ENCODE results near the gene TXNDC5. TPM values are rescaled to one million over a fixed set of nuclear protein-coding genes. Genes with fewer than 3 reads are reported as not detected.

The TXNDC5 gene
- total RNA-seq, 2 donors from 2014 or later, result 18.0 to 42.5 TPM

DNA sequence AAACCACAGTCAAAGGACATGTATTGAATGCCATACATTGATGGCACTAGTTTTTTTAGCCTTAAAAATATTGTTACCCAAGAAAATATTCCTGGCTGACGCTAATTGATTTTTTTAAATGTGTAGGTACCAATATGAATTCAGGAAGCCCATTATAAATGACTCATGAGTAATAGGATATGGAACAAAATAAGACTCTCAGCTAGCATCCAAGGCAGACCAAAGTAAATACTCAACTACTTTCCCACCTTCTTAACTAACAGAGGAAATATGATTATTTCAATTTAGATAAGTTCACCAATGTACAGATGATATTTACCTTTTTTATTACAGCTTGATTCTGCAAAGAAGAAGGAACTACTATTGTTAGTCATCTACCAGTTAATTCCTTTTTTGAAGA lies 43.2 kb upstream of the TXNDC5 start:
- TF ChIP-seq, protein P1, sequence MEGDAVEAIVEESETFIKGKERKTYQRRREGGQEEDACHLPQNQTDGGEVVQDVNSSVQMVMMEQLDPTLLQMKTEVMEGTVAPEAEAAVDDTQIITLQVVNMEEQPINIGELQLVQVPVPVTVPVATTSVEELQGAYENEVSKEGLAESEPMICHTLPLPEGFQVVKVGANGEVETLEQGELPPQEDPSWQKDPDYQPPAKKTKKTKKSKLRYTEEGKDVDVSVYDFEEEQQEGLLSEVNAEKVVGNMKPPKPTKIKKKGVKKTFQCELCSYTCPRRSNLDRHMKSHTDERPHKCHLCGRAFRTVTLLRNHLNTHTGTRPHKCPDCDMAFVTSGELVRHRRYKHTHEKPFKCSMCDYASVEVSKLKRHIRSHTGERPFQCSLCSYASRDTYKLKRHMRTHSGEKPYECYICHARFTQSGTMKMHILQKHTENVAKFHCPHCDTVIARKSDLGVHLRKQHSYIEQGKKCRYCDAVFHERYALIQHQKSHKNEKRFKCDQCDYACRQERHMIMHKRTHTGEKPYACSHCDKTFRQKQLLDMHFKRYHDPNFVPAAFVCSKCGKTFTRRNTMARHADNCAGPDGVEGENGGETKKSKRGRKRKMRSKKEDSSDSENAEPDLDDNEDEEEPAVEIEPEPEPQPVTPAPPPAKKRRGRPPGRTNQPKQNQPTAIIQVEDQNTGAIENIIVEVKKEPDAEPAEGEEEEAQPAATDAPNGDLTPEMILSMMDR (conservative IDR thresholded peaks at IDR 0.05), result no peak

DNA sequence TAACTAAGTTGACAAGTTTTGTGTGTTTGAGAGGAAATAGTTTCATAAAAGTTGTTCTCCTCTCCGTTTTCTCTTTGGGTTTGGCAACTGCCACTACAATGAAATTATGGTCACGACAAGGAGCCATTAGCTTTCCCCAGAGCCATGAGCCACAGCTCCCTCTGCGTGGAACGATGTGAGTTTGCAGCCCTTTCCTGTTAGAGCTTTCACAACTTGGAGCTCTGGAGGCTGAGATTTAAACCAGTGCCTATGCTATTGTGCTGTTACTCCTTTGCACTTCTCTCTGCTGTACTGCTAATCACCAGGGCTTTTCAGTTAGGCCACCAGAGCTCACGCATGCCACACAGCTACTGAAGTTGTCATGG lies 29.3 kb upstream of the TXNDC5 start:
- TF ChIP-seq, protein P1 (conservative IDR thresholded peaks at IDR 0.05), result no peak
- H3K27ac ChIP-seq (ENCODE audit: low read depth, low read length), result no peak overlapping the region
- H3K27me3 Mint-ChIP-seq (ENCODE audit: insufficient read depth), result peaks cover 6% of the 10 kb centered on the region

More for the DNA sequence above, 43.2 kb upstream of the TXNDC5 start:
- Histone ChIP-seq H3K27me3 (ENCODE audit: control insufficient read depth, insufficient read depth, low read length, poor library complexity, severe bottlenecking) (no peaks in the 10 kb centered on the region), H3K4me3 (ENCODE audit: low read length) (no peak overlapping the region), H3K9me3 (ENCODE audit: control insufficient read depth, low read length) (peaks cover 10% of the 10 kb centered on the region), H3K36me3 (ENCODE audit: control insufficient read depth, insufficient read depth, low read length) (no peaks in the 10 kb centered on the region), H3K9ac (ENCODE audit: extremely low read depth, low read length, poor library complexity, severe bottlenecking) (no peak overlapping the region), H3K4me1 (ENCODE audit: control insufficient read depth, insufficient read depth, low read length) (no peaks in the 10 kb centered on the region), H3K27ac (ENCODE audit: low read depth, low read length) (no peak overlapping the region)
- no peak for DNase-seq
- H3K9me3 Mint-ChIP-seq, result peaks cover 23% of the 10 kb centered on the region
- peaks cover 2% of the 10 kb centered on the region for H3K36me3 Mint-ChIP-seq (ENCODE audit: low read depth)
- H3K27me3 Mint-ChIP-seq (ENCODE audit: insufficient read depth), result peaks cover 10% of the 10 kb centered on the region
- no peak overlapping the region for H3K27ac Mint-ChIP-seq
- 80% methylated on average over 1 of the region's 1 CpG; no CpG with 5 or more reads in 1 of the 2 experiments for WGBS, 2 experiments (ENCODE audit: insufficient coverage in 1 of 2, insufficient read length in 1 of 2)
- H3K4me3 Mint-ChIP-seq, result no peak overlapping the region
- H3K4me1 Mint-ChIP-seq, result no peaks in the 10 kb centered on the region

DNA sequence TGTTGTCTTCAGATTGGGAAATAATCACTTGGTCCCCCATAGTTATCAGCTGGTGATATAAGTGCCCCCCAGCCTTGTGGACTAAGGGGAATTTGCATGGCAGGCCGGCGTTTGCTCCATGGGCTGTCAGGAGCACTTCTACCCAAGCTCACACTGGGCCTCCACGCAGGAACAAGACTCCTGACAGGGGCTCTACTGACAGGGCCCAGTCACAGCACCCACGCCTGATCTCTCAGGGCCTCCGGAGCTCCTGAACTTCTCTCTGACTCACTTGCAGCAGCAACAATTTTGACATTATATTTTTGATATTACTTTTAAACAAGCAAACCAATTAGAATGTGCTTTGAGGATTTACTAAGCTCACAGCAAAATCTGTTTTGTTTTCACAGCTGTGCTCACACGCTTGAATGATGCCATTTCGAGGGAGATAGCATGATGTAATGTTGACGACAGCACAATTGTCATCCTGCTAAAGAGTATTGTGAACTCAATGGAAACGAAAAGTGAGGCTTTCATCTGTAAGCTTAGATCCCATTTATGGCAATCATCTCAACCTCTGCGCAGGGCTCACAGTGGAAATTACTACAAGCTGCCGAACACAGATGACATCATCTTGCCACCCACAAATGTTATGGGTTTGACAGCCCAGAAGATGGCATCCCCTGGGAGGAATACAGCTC lies 28.7 kb upstream of the TXNDC5 start:
- WGBS, 2 experiments (ENCODE audit: insufficient coverage in 1 of 2, insufficient read length in 1 of 2), result 90 to 94% methylated on average over 8 to 11 of the region's 11 CpGs
- TF ChIP-seq, protein P1 (conservative IDR thresholded peaks at IDR 0.05), result no peak
- no peaks in the 10 kb centered on the region for H3K36me3 Mint-ChIP-seq (ENCODE audit: low read depth)
- H3K27ac ChIP-seq (ENCODE audit: low read depth, low read length), result no peak overlapping the region
- no peak overlapping the region for H3K4me3 ChIP-seq (ENCODE audit: low read length)
- H3K27me3 Mint-ChIP-seq (ENCODE audit: insufficient read depth), result peaks cover 9% of the 10 kb centered on the region
- no peaks in the 10 kb centered on the region for H3K4me1 Mint-ChIP-seq
- H3K27ac Mint-ChIP-seq, result no peak overlapping the region
- peaks cover 2% of the 10 kb centered on the region for H3K27me3 ChIP-seq (ENCODE audit: control insufficient read depth, insufficient read depth, low read length, poor library complexity, severe bottlenecking)
- H3K4me3 Mint-ChIP-seq, result no peak overlapping the region
- H3K9ac ChIP-seq (ENCODE audit: extremely low read depth, low read length, poor library complexity, severe bottlenecking), result no peak overlapping the region
- no peaks in the 10 kb centered on the region for H3K9me3 ChIP-seq (ENCODE audit: control insufficient read depth, low read length)
- no peak for DNase-seq
- no peaks in the 10 kb centered on the region for H3K9me3 Mint-ChIP-seq
- no peaks in the 10 kb centered on the region for H3K36me3 ChIP-seq (ENCODE audit: control insufficient read depth, insufficient read depth, low read length)
- H3K4me1 ChIP-seq (ENCODE audit: control insufficient read depth, insufficient read depth, low read length), result no peaks in the 10 kb centered on the region

More for the DNA sequence above, 29.3 kb upstream of the TXNDC5 start:
- H3K36me3 ChIP-seq (ENCODE audit: control insufficient read depth, insufficient read depth, low read length), result no peaks in the 10 kb centered on the region
- H3K9ac ChIP-seq (ENCODE audit: extremely low read depth, low read length, poor library complexity, severe bottlenecking), result no peak overlapping the region
- DNase-seq, result no peak
- 82 to 92% methylated on average over 5 of the region's 5 CpGs for WGBS, 2 experiments (ENCODE audit: insufficient coverage in 1 of 2, insufficient read length in 1 of 2)
- H3K27ac Mint-ChIP-seq, result no peak overlapping the region
- no peaks in the 10 kb centered on the region for H3K27me3 ChIP-seq (ENCODE audit: control insufficient read depth, insufficient read depth, low read length, poor library complexity, severe bottlenecking)
- H3K36me3 Mint-ChIP-seq (ENCODE audit: low read depth), result no peaks in the 10 kb centered on the region
- H3K4me3 Mint-ChIP-seq, result no peak overlapping the region
- H3K4me1 Mint-ChIP-seq, result no peaks in the 10 kb centered on the region
- H3K9me3 Mint-ChIP-seq, result peaks cover 1% of the 10 kb centered on the region
- H3K4me3 ChIP-seq (ENCODE audit: low read length), result no peak overlapping the region
- no peaks in the 10 kb centered on the region for H3K4me1 ChIP-seq (ENCODE audit: control insufficient read depth, insufficient read depth, low read length)
- no peaks in the 10 kb centered on the region for H3K9me3 ChIP-seq (ENCODE audit: control insufficient read depth, low read length)
